Stimulated activated CD8-positive, alpha-beta memory T cell treated with anti-CD3 and anti-CD28 coated beads, Interleukin-2, amount 100 ng/mL, for 1 hour (primary cell): ENCODE results near the gene MROH9.

Experiments
- DNase-seq, 2 donors: peaks; one replicate each; pipeline ENCODE4 v3.0.0-alpha.2; 2020; ENCODE audit warnings: low read depth in 2 of 2

The MROH9 gene

GRCh38 chr1:171081763-171082201 is 146.4 kb downstream of the MROH9 start:
- DNase-seq, result no peak

- no peak for DNase-seq
Observed at GRCh38 chr1:171082606-171083005, 147.3 kb downstream of the MROH9 start.

GRCh38 chr1:171083222-171083621 is 147.9 kb downstream of the MROH9 start:
- no peak for DNase-seq

- no peak for DNase-seq
Observed at GRCh38 chr1:171084091-171084490, 148.8 kb downstream of the MROH9 start.

GRCh38 chr1:171084870-171085269 is 149.5 kb downstream of the MROH9 start:
- no peak for DNase-seq

GRCh38 chr1:171087896-171088295 is 152.6 kb downstream of the MROH9 start:
- no peak for DNase-seq

GRCh38 chr1:171090604-171091003 is 155.3 kb downstream of the MROH9 start, which contains the start of gene FMO3:
TSS of gene FMO3 (plus strand) at chr1:171090905. CDS start at chr1:171092659, 1,754 bp downstream.
- DNase-seq, result no peak

GRCh38 chr1:171103862-171104261 is 168.5 kb downstream of the MROH9 start:
- no peak for DNase-seq

GRCh38 chr1:171107262-171107940 is 172.1 kb downstream of the MROH9 start:
- no peak for DNase-seq

GRCh38 chr1:171107969-171108368 is 172.6 kb downstream of the MROH9 start:
- no peak for DNase-seq

- no peak for DNase-seq
Observed at GRCh38 chr1:171109966-171110365, 174.6 kb downstream of the MROH9 start.

- no peak for DNase-seq
Observed at GRCh38 chr1:171110621-171111326, 175.4 kb downstream of the MROH9 start.

- no peak for DNase-seq
Observed at GRCh38 chr1:171112119-171112518, 176.8 kb downstream of the MROH9 start.

GRCh38 chr1:171113382-171113781 is 178.0 kb downstream of the MROH9 start:
- no peak for DNase-seq
